H1 (cell line): Measurements from ENCODE around the gene ABTB1. TPM values are rescaled to one million over a fixed set of nuclear protein-coding genes. Genes with fewer than 3 reads are reported as not detected.

Source experiments
- CTCF ChIA-PET: fragments of 300-600 bp; sonication (Branson Sonifier 250); formaldehyde crosslinking; loops from one replicate; lab custom pipeline; 2021; ENCODE audit not compliant: partially characterized antibody; lab: Charles Lee
- POLR2A ChIA-PET: fragments of 300-600 bp; sonication (Branson Sonifier 250); formaldehyde crosslinking; loops from one replicate; lab custom pipeline; 2021; ENCODE audit warnings: inconsistent platforms; ENCODE audit not compliant: partially characterized antibody; lab: Charles Lee
- DNase-seq, 2 experiments: peaks; one replicate each; pipeline versions ENCODE4 v3.0.0 to v3.0.0-alpha.2; 2010 to 2022; ENCODE audit warnings: low spot score in 2 of 2, low read depth in 1 of 2, mixed read lengths in 1 of 2
- FAIRE-seq: peaks from 2 replicates; lab custom pipeline; 2011; peaks lifted over from hg19 to GRCh38; lab: Jason Lieb, UNC
- H2AFZ ChIP-seq: 2 replicates; pipeline ENCODE4 v1.8.1; 2012; ENCODE audit warnings: low read length, inconsistent platforms
- H2AK5ac ChIP-seq: 2 replicates; pipeline ENCODE4 v1.6.1; 2013; ENCODE audit warnings: low read depth, low read length
- H2BK120ac ChIP-seq: replicated peaks from 2 replicates; pipeline ENCODE3; 2013; ENCODE audit warnings: low read depth, low read length, inconsistent platforms
- H2BK12ac ChIP-seq: 2 replicates; pipeline ENCODE4 v1.6.1; 2013; ENCODE audit warnings: low read depth, low read length
- H2BK15ac ChIP-seq: 2 replicates; pipeline ENCODE4 v1.6.1; 2013; ENCODE audit warnings: low read length
- H2BK20ac ChIP-seq: 2 replicates; pipeline ENCODE4 v1.6.1; 2013; ENCODE audit warnings: low read length
- H2BK5ac ChIP-seq: 2 replicates; pipeline ENCODE4 v1.6.1; 2013; ENCODE audit warnings: low read depth, low read length
- H3K14ac ChIP-seq: 2 replicates; pipeline ENCODE4 v1.6.1; 2013; ENCODE audit warnings: inconsistent platforms; ENCODE audit not compliant: insufficient read length
- H3K18ac ChIP-seq: 2 replicates; pipeline ENCODE4 v1.6.1; 2013; ENCODE audit warnings: low read length; ENCODE audit errors: extremely low read depth
- H3K23ac ChIP-seq: 2 replicates; pipeline ENCODE4 v1.6.1; 2013; ENCODE audit warnings: inconsistent platforms; ENCODE audit not compliant: insufficient read length
- H3K23me2 ChIP-seq: 2 replicates; pipeline ENCODE4 v1.6.1; 2013; ENCODE audit warnings: low read depth, low read length
- H3K27ac ChIP-seq: 2 replicates; pipeline ENCODE4 v1.6.1; 2011; ENCODE audit warnings: low read depth, low read length, inconsistent platforms
- H3K27me3 ChIP-seq, 4 experiments: replicated peaks in 1 of 4; 1 replicate in 1 of 4; 2 replicates in 3 of 4; pipeline versions ENCODE4 v1.6.1 to v1.8.1; 2011 to 2013; ENCODE audit warnings: low read length in 3 of 4, mild to moderate bottlenecking in 3 of 4, inconsistent platforms in 2 of 4, mixed read lengths in 2 of 4, moderate library complexity in 1 of 4; ENCODE audit not compliant: control insufficient read depth in 3 of 4, insufficient read depth in 3 of 4; ENCODE audit errors: extremely low read depth in 1 of 4
- H3K36me3 ChIP-seq, 4 experiments: 2 replicates each; pipeline versions ENCODE4 v1.6.1 to v1.8.1; 2011 to 2013; ENCODE audit warnings: mild to moderate bottlenecking in 4 of 4, low read length in 3 of 4, moderate library complexity in 2 of 4, control low read depth in 1 of 4, inconsistent platforms in 1 of 4; ENCODE audit not compliant: insufficient read depth in 4 of 4, control insufficient read depth in 2 of 4
- H3K4ac ChIP-seq: replicated peaks from 2 replicates; pipeline ENCODE3; 2013; ENCODE audit warnings: low read length, low read depth, mixed read lengths, inconsistent platforms; ENCODE audit not compliant: insufficient read length
- H3K4me1 ChIP-seq, 4 experiments: replicated peaks in 1 of 4; 1 replicate in 1 of 4; 2 replicates in 3 of 4; pipeline versions ENCODE4 v1.6.1 to v1.8.1; 2011 to 2013; ENCODE audit warnings: low read length in 3 of 4, inconsistent platforms in 2 of 4, mixed read lengths in 1 of 4; ENCODE audit not compliant: insufficient read depth in 4 of 4, control insufficient read depth in 3 of 4
- H3K4me2 ChIP-seq, 2 experiments: 2 replicates each; pipeline versions ENCODE4 v1.6.1 to v1.8.1; 2011 to 2013; ENCODE audit warnings: low read depth in 2 of 2, low read length in 2 of 2, control low read depth in 1 of 2, inconsistent platforms in 1 of 2, mild to moderate bottlenecking in 1 of 2; ENCODE audit not compliant: insufficient read depth in 1 of 2
- H3K4me3 ChIP-seq, 4 experiments: fragments of 200-600, 300-600 bp in 1 of 4; sonication (generic), shearing (Covaris generic), sonication (Bioruptor Twin) in 1 of 4; 2 replicates each; pipeline versions ENCODE4 v1.5.1 to v1.8.1; 2011 to 2016; ENCODE audit warnings: low read length in 4 of 4, low read depth in 3 of 4, control low read depth in 2 of 4, inconsistent platforms in 2 of 4, mild to moderate bottlenecking in 2 of 4, mixed read lengths in 1 of 4, moderate library complexity in 1 of 4; ENCODE audit not compliant: insufficient read depth in 2 of 4; ENCODE audit errors: extremely low read depth in 1 of 4
- H3K56ac ChIP-seq: replicated peaks from 2 replicates; pipeline ENCODE3; 2013; ENCODE audit warnings: low read depth, mild to moderate bottlenecking, mixed read lengths, low read length, inconsistent platforms; ENCODE audit not compliant: insufficient read length
- H3K79me1 ChIP-seq: 2 replicates; pipeline ENCODE4 v1.6.1; 2013; ENCODE audit warnings: low read depth, low read length, control low read depth
- H3K79me2 ChIP-seq, 2 experiments: 2 replicates each; pipeline versions ENCODE4 v1.6.1 to v1.8.1; 2012 to 2013; ENCODE audit warnings: low read length in 2 of 2, mild to moderate bottlenecking in 2 of 2, inconsistent platforms in 1 of 2; ENCODE audit not compliant: insufficient read depth in 2 of 2, control insufficient read depth in 1 of 2
- H3K9ac ChIP-seq, 4 experiments: replicated peaks in 1 of 4; 1 replicate in 1 of 4; 2 replicates in 3 of 4; pipeline versions ENCODE4 v1.6.1 to v1.8.1; 2011 to 2013; ENCODE audit warnings: low read depth in 3 of 4, low read length in 3 of 4, control low read depth in 2 of 4, mild to moderate bottlenecking in 2 of 4, moderate library complexity in 2 of 4, inconsistent platforms in 1 of 4; ENCODE audit errors: extremely low read depth in 1 of 4
- H3K9me3 ChIP-seq, 2 experiments: 2 replicates each; pipeline versions ENCODE4 v1.6.1 to v1.8.1; 2012 to 2013; ENCODE audit warnings: mild to moderate bottlenecking in 2 of 2, moderate library complexity in 2 of 2, control low read depth in 1 of 2, inconsistent platforms in 1 of 2, low read depth in 1 of 2, low read length in 1 of 2, mixed read lengths in 1 of 2; ENCODE audit not compliant: insufficient read depth in 2 of 2
- H4K20me1 ChIP-seq, 2 experiments: replicated peaks in 1 of 2; 2 replicates each; pipeline versions ENCODE3 to v1.8.1; 2011 to 2013; ENCODE audit warnings: inconsistent platforms in 2 of 2, low read length in 2 of 2, mild to moderate bottlenecking in 1 of 2; ENCODE audit not compliant: insufficient read depth in 2 of 2, control insufficient read depth in 1 of 2
- H4K5ac ChIP-seq: 2 replicates; pipeline ENCODE4 v1.6.1; 2013; ENCODE audit warnings: low read length, low read depth, mixed read lengths, inconsistent platforms; ENCODE audit not compliant: insufficient read length
- H4K8ac ChIP-seq: 2 replicates; pipeline ENCODE4 v1.8.0; 2013; ENCODE audit warnings: mild to moderate bottlenecking, moderate library complexity, low read length, inconsistent platforms; ENCODE audit not compliant: insufficient read depth; ENCODE audit errors: extremely low read depth
- H4K91ac ChIP-seq: replicated peaks from 2 replicates; pipeline ENCODE3; 2013; ENCODE audit warnings: low read length, mixed read lengths, inconsistent platforms; ENCODE audit not compliant: insufficient read length
- EZH2 ChIP-seq: fragments of 200-600 bp; sonication (generic); IDR thresholded peaks from 2 replicates; pipeline ENCODE4 v1.7.1; 2012; ENCODE audit warnings: low read depth, mild to moderate bottlenecking, moderate library complexity, low read length, inconsistent platforms; ENCODE audit not compliant: severe bottlenecking
- GABPA ChIP-seq: IDR thresholded peaks from 2 replicates; pipeline ENCODE4 v1.6.1; 2011; ENCODE audit warnings: mild to moderate bottlenecking, low read length, moderate library complexity, borderline replicate concordance; ENCODE audit not compliant: insufficient read depth
- JUND ChIP-seq: IDR thresholded peaks from 2 replicates; pipeline ENCODE4 v1.6.1; 2011; ENCODE audit warnings: mild to moderate bottlenecking, improper control_type of control experiment, low read length
- KDM1A ChIP-seq: fragments of 200-600, 300-600 bp; sonication (generic); IDR thresholded peaks from 2 replicates; pipeline ENCODE4 v1.7.1; 2016; ENCODE audit warnings: mild to moderate bottlenecking, low read length, borderline replicate concordance
- KDM4A ChIP-seq: IDR thresholded peaks from one replicate; pipeline ENCODE4 v1.7.1; 2012; ENCODE audit warnings: low read depth, mild to moderate bottlenecking, moderate library complexity, low read length, inconsistent platforms; ENCODE audit not compliant: severe bottlenecking
- NRF1 ChIP-seq: IDR thresholded peaks from 2 replicates; pipeline ENCODE4 v1.6.1; 2011; ENCODE audit warnings: mild to moderate bottlenecking, low read depth, low read length, improper control_type of control experiment
- PHF8 ChIP-seq: fragments of 200-600 bp; sonication (generic); conservative IDR thresholded peaks from 2 replicates; pipeline ENCODE4 v1.7.1; 2012; ENCODE audit warnings: low read depth, mild to moderate bottlenecking, inconsistent platforms, low read length, moderate library complexity
- POLR2AphosphoS5 ChIP-seq: IDR thresholded peaks from 2 replicates; pipeline ENCODE4 v1.6.1; 2011; ENCODE audit warnings: low read depth, low read length
- RAD21 ChIP-seq, 2 experiments: IDR thresholded peaks in 1 of 2; conservative IDR thresholded peaks in 1 of 2; 2 replicates each; pipeline ENCODE4 v1.6.1; 2011; ENCODE audit warnings: low read depth in 2 of 2, low read length in 2 of 2, improper control_type of control experiment in 1 of 2, inconsistent platforms in 1 of 2, mild to moderate bottlenecking in 1 of 2, moderate library complexity in 1 of 2
- RFX5 ChIP-seq: IDR thresholded peaks from 2 replicates; pipeline ENCODE4 v1.6.1; 2011; ENCODE audit warnings: low read depth, low read length, improper control_type of control experiment, borderline replicate concordance
- SUZ12 ChIP-seq: fragments of 200-600 bp; sonication (generic); IDR thresholded peaks from 2 replicates; pipeline ENCODE4 v1.6.1; 2012; ENCODE audit warnings: mild to moderate bottlenecking, inconsistent platforms, low read length, moderate library complexity, mixed read lengths
- TAF7 ChIP-seq: optimal IDR thresholded peaks from 2 replicates; pipeline ENCODE3; 2011; ENCODE audit warnings: low read depth, mild to moderate bottlenecking, inconsistent platforms, low read length, moderate library complexity, borderline replicate concordance
- WGBS, 2 experiments: shearing (Covaris generic) in 1 of 2; methylation state at CpG; one replicate each; pipeline versions ENCODE4 v1.1.6 to v1.1.7; 2013 to 2015; ENCODE audit warnings: low lambda C conversion rate in 2 of 2, mixed read lengths in 2 of 2, inconsistent platforms in 1 of 2, low coverage in 1 of 2, missing lambda C conversion rate in 1 of 2; ENCODE audit not compliant: insufficient replicate concordance in 2 of 2, insufficient coverage in 1 of 2, insufficient read length in 1 of 2; ENCODE audit errors: extremely low coverage in 1 of 2, missing lambda C conversion rate in 1 of 2; 5-methylcytosine and 5-hydroxymethylcytosine counted together
- polyA plus RNA-seq, 7 experiments: library from polyadenylated mRNA; depleted of rRNA in 3 of 7; stranded (reverse) in 5 of 7; unstranded in 2 of 7; fragments of >200 nt in 5 of 7; fragments of 200-250 nt in 2 of 7; gene quantifications; 1 replicate in 5 of 7; 2 replicates in 1 of 7; 4 replicates in 1 of 7; pipeline versions ENCODE4 v1.2.1 to v1.2.3, GENCODE V29; 2011 to 2013; ENCODE audit warnings: missing spikeins in 2 of 7, mixed read lengths in 2 of 7
- total RNA-seq: library from RNA; stranded (reverse); fragmentation: NEBNext Ultra II Directional; extraction: Animal tissue kit (Norgen Biotek cat#: 25700); gene quantifications from 2 replicates; pipeline ENCODE4 v1.2.1, GENCODE V29; 2021

The ABTB1 gene
- total and polyA plus RNA-seq, 2 of the 8 experiments (the other 6 are each of a cell fraction or from before 2014, with no cell fraction given) = 7.1 to 9.4 TPM

- no peak for DNase-seq
- H2BK120ac ChIP-seq = no peak overlapping the region
- H2AK5ac ChIP-seq = no peak overlapping the region
- no peak overlapping the region for H3K14ac ChIP-seq
- no peaks in the 10 kb centered on the region for H3K23me2 ChIP-seq
- no peak overlapping the region for H3K4me2 ChIP-seq
- ChIA-PET CTCF (interaction anchor here (0.9 to 6.8 kb wide), 2 partner anchors 19 to 295 kb away, joined by 3 to 43 read pairs; no protein-coding TSS in a partner anchor), POLR2A (interaction anchor here (0.8 kb wide), 1 partner anchor 13 kb away, joined by 4 read pairs; no protein-coding TSS in a partner anchor)
- no peak overlapping the region for H2BK20ac ChIP-seq
- no peak overlapping the region for H3K9ac ChIP-seq
- no peak overlapping the region for H2BK5ac ChIP-seq
- no peak overlapping the region for H4K91ac ChIP-seq
- H2BK15ac ChIP-seq = no peak overlapping the region
- H3K79me1 ChIP-seq = no peaks in the 10 kb centered on the region
- no peaks in the 10 kb centered on the region for H3K36me3 ChIP-seq
- no peak overlapping the region for H3K18ac ChIP-seq
- no peak overlapping the region for H3K4me3 ChIP-seq
- WGBS, 2 experiments = 91% methylated on average over 5 of the region's 5 CpGs; no CpG with 5 or more reads in 1 of the 2 experiments
- no peaks in the 10 kb centered on the region for H3K9me3 ChIP-seq
- H3K56ac ChIP-seq = no peak overlapping the region
- no peak overlapping the region for H4K5ac ChIP-seq
- no peak overlapping the region for H3K27ac ChIP-seq
- H2BK12ac ChIP-seq = no peak overlapping the region
- no peaks in the 10 kb centered on the region for H4K20me1 ChIP-seq
- no peak overlapping the region for H4K8ac ChIP-seq
- no peaks in the 10 kb centered on the region for H3K27me3 ChIP-seq
- H3K79me2 ChIP-seq = no peaks in the 10 kb centered on the region
- no peak for FAIRE-seq
- no peak overlapping the region for H3K23ac ChIP-seq
- H3K4me1 ChIP-seq = peaks cover 0 to 8% (median 2%) of the 10 kb centered on the region in 4 experiments; a peak in 2 of 7 replicates
- no peak overlapping the region for H3K4ac ChIP-seq
- no peak overlapping the region for H2AFZ ChIP-seq
- TF ChIP-seq EZH2 (no peak), GABPA (no peak), PHF8 (no peak), RAD21 (IDR thresholded peaks at IDR 0.05 in 1 of 2, conservative IDR thresholded peaks at IDR 0.05 in 1 of 2; ENCODE audit: low read depth in 2 of 2, low read length in 2 of 2) (no peak), KDM1A (no peak), RFX5 (no peak), SUZ12 (no peak), NRF1 (no peak), TAF7 (no peak), POLR2AphosphoS5 (no peak), KDM4A (no peak), JUND (no peak)
Observed at GRCh38 chr3:127714866-127715265, 42.1 kb downstream of the ABTB1 start.
